GM18511 (cell line): ENCODE results near the gene IRF4.
"Not testable (repeated sequence)": the region's sequence is repeated elsewhere in the genome, so short reads cannot be mapped to it uniquely, and the experiment has no call there.

Experiments
- ATAC-seq: cut with Tn5 transposase; IDR thresholded peaks from one replicate; pipeline ENCODE4 v1.9.1; 2021; ENCODE audit warnings: mild to moderate bottlenecking, moderate library complexity; ENCODE audit not compliant: unreplicated experiment

IRF4 gene

DNA sequence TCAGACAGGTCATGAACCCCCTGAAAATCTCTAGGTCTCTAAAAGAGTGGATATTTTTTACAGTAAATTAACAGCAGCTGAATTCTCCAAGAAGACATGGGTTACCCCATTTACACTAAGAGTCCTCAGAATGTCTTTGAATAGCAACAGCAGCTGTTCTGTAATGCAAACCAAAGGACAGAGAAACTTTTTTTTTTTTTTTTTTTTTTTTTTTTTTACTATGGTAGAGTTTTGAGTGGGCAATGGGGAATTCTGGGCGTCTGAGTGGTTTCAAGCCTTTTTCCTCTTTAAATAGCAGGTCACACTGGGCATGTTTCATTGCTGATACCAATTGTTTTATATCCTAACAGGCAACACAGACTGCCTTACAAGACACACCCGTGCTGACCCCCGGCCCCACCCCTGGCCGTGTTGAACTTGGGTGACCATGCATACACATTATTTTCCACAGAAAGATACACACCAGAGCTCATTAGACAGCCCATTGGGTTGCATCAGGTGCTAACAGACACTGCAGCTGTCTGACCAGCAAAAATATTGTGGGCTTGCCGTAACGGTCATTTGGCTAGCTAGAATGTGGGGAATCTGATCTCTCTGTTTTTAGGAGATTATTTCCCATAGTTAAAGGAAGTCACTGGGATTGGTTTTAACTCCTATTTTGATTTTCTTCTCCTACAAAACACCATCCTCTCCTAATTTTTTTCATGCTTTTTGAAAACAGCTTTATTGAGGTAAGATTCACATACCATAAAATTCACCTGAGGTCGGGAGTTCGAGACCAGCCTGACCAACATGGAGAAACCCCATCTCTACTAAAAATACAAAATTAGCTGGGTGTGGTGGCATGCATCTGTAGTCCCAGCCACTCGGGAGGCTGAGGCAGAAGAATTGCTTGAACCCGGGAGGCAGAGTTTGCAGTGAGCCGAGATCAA lies 26.7 kb upstream of the IRF4 start:
- ATAC-seq = peak; percentile 68

DNA sequence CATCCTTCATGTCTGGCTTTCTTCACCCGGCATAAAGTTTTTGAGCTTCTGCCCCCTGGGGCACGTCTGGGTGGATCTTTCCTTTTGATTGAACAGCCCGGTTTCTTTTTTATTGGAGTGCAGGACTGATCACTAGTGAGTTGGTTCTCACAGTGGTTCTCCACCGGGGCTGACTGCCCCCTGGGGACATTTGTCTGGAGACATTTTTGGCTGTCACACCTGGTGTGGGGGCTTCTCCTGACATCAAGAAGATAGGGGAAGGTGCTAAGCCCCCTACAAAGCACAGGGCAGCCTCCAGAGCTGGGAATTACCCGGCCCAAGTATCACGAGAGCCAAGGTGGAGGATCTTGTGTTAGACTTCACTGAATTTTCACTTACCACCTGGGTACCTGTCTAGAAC lies 25.7 kb upstream of the IRF4 start:
- ATAC-seq = no peak

DNA sequence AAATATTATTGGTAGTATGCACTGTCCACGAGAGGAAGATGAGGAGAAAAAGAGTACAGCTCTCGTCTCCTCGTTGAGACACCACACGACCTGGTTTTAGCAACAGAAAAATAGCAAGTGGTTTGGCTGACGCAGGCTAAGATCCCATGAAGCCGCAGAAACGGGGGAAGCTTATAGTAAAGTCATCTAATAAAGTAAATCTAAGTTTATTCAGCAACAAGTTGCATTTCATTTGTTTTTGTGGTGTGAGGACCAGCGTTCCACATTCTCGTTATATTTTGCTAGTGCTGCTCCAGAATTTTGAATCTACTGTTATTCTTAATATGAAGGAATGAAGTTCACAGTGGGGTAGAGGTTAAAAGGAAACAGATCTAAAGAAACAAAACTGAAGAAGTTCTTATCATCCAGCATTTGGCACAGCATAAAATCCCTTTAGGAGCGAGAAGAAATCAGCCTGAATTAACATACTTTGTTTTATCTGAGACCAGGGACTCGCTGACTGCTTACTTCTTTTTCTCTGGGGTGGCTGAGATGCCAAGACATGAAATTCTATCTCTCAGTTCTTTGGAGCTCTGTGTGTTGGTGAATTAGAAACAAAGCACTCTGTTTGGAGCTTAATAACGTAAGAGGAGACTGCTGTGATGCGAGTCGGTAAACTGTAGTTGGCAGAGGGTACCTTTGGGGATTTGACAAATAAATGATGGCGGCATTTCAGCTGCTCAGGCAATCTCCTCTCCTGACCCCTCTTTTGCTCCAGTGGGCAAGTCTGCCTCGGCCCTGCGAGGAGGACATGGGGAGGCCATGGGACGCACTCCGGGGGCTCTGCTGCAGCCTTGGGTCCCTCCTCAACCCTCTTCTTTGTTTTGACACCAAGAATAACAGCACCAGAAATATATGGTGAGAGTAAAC lies 24.9 kb upstream of the IRF4 start:
- no peak for ATAC-seq

DNA sequence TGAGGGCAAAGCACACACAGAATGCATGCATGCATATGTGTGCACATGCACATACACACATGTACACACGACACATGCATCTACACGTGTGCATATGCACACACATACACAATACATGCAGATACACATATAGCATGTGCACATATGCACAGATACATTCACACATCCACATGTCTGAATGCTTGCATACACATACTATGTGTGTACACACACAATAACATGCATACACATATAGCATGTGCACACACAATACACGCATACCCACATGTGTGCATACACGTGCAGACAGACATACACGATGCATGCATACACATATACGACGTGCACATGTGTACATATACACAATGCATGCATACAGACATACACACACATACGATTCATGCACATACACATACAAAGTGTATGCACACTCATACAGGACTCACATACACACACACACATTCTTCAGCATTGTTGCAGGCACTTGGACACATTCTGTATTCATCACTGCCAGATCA lies 24.2 kb upstream of the IRF4 start:
- ATAC-seq = no peak

DNA sequence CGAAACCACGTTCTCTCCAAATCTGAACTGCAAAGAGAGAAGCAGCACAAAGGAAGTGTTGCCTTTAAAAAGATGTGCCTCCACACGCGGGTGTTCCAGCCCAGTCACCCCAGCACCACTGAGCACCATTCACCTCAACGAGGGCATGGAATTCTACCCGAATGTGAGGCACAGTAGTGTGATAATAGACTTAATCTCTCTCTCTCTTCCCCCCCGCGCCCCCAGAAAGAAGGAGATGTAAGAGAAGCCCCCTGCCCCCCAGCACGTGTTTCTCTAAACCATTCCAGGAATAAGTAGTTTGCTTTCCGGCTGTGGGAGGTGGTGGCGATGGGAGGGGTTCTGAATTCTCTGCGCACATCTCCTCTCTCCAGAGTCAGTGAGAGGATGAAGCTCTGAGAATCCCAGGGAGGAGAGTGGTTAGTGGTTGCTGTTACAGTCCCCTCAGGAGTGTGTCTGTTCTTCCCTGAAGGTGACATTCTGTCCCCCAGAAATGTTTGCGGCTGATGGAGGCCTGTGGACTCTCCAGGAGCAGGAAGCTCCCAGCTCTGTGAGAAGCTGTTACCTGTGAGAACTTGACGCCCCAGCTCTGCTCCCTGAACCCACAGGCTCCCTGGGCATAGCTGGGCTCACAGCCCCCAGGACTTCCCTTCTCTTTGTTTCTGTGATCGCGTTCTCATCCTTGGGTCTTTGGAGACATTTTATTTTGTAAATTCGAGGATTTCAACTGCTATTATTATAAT lies 23.5 kb upstream of the IRF4 start:
- no peak for ATAC-seq

GRCh38 chr6:369559-370431 lies 21.8 kb upstream of the IRF4 start:
- no peak for ATAC-seq

DNA sequence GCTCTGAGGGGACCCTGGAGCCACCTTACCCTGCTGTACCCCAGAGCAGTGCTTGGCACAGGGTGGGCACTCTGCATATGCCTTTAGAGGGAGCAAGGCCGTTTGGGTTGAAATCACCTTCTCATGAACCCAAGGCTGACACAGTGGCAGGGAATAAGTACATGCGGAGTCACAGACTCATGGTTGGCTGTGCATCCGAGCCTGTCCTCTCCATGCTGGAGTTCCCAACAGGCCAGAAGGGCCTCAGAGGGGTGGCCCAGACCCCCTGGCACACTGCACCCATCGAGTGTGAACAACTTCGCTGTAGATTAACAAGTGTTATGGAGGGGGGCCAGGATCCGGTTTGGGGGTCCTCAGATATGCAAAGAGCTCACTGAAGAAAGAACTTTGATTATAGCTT lies 21.0 kb upstream of the IRF4 start:
- ATAC-seq = no peak

DNA sequence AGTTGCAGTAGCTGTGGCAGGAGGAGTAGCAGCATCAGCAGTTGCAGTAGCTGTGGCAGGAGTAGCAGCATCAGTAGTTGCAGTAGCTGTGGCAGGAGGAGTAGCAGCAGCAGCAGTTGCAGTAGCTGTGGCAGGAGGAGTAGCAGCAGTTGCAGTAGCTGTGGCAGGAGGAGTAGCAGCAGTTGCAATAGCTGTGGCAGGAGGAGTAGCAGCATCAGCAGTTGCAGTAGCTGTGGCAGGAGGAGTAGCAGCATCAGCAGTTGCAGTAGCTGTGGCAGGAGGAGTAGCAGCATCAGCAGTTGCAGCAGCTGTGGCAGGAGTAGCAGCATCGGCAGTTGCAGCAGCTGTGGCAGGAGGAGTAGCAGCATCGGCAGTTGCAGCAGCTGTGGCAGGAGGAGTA lies 19.7 kb upstream of the IRF4 start:
- ATAC-seq = not testable (repeated sequence)

DNA sequence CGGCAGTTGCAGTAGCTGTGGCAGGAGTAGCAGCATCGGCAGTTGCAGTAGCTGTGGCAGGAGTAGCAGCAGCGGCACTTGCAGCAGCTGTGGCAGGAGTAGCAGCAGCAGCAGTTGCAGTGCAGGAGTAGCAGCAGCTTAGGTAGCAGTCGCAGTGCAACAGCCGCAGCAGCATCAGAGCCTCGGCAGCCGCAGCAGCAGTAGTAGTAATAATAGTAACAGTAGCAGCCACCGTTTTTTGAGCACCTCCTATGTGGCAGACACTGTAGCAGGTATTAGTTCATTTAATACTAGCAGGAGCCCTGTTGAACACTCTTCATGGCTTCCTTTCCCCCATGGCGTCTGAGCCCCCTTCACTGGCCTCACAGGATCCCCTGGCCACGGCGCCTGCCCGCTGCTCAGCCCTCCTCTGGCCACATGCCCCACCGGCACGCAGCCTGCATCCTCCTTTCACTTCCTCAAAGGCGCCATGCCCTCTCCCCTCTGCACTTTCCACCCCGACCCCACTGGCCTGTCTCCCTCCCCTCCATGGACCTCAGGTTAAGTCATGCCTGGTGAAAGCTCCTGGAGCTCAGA lies 19.1 kb upstream of the IRF4 start:
- peak; percentile 70 for ATAC-seq

DNA sequence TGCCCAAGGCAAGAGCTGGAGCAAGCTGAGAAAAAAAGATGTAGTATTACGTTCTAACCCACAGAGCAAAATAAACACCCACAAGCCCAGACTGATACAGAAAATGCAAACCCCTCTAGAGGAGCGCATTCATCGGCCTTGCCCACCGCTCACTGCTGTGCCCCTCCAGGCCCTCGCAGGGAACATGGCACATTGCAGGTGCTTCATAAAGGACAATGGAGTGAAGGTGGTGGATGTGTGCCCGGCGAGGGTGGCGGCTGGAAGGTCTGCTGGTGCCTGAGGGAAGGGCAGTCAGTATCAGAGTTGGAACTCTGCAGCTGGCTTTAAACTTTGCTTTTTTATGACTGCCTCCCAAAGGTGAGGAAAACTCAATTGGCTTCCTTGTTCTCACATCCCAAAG lies 18.5 kb upstream of the IRF4 start:
- no peak for ATAC-seq

GRCh38 chr6:373773-374724 lies 17.5 kb upstream of the IRF4 start:
- no peak for ATAC-seq

DNA sequence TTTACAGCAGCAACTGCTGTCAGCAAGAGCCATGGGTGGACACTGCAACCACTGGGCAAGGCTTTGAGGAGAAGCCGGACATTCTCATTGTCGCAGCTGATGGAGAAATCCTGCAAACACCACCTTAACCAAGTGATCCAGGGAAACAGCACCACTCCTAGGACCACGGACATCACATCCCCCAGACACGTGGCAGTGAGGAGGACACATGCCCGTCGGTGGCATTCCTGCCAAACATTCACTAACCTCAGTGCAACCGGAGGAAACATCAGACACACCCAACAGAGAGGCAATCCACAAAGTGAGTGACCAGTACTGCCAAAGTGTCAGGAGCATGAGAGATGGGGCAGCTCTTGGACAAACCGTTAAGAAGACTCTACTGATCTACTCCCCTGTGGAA lies 16.6 kb upstream of the IRF4 start:
- no peak for ATAC-seq

GRCh38 chr6:376827-377640 lies 14.5 kb upstream of the IRF4 start:
- no peak for ATAC-seq

DNA sequence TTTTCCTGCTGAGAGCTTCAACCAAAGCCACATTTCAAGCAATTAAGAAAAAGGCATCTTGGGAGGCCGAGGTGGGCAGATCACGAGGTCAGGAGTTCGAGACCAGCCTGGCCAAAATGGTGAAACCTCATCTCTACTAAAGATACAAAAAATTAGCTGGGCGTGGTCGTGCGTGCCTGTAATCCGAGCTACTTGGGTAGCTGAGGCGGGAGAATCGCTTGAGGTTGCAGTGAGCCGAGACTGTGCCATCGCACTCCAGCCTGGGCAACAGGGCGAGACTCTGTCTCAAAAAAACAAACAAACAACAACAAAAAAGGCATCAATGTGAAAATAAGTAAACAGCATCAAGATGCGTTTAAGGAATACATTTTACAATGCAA lies 13.9 kb upstream of the IRF4 start:
- ATAC-seq = not testable (repeated sequence)

GRCh38 chr6:378090-378957 lies 13.2 kb upstream of the IRF4 start:
- no peak for ATAC-seq

- no peak for ATAC-seq
Observed at GRCh38 chr6:378958-379409, 12.6 kb upstream of the IRF4 start.
